Endothelial cell of hepatic sinusoid (primary cell): Measurements from ENCODE around the gene CCDC30.
"Not testable (repeated sequence)": the region's sequence is repeated elsewhere in the genome, so short reads cannot be mapped to it uniquely, and the experiment has no call there.

Experiments used
- in situ Hi-C: cut with HindIII; loops from 2 replicates; pipeline ENCODE4 v1.10.0; 2017; ENCODE audit warnings: low sequenced_read_pairs

The CCDC30 gene

DNA sequence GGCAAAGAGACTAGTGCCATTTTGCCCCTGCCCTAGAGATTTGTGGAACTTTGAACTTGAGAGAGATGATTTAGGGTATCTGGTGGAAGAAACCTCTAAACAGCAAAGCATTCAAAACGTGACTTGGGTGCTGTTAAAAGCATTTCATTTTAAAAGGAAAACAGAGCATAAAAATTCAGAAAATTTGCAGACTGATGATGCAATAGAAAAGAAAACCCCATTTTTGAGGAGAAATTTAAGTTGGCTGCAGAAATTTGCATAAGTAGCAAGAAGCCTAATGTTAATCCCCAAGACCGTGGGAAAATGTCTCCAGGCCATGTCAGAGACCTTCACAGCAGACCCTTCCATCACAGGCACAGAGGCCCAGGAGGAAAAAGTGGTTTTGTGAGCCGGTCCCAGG is 164.1 kb downstream of the CCDC30 start:
- in situ Hi-C loops: not testable (repeated sequence)

DNA sequence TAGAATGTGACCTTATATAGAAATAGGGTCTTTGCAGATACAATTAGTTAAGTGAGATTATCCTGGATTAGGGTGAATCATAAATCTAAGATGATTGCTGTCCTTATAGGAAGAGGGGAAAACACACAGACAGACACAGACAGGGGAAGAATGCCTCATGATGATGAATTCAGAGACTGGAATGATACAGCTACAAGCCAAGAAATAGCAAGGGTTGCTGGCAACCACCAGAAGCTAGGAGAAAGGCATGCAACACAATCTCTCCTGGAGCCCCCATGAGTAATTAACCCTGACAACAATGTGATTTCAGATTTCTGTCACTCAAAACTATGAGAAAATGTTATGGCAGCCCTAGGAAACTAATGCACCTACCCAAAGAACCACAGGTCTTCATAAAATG is 176.0 kb downstream of the CCDC30 start:
- in situ Hi-C loops: no loop called here

DNA sequence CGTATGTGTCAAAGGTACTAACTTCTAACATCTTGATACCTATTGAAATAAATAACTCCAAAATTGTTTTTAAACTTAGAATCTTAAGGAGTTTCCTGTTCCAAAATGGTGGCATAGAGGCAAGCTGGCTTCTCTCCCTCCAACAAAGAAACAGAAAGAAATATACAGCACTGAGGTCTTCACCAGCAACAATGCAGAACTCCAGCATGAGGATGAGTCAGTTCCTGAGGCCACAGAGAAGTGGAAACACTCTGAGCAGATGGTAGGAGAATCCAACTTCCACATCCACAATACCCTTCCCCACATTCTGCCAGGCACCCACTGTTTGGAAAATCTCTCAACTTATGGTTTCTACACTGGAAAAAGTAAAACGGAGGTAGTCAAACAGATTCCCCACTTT is 183.0 kb downstream of the CCDC30 start:
- in situ Hi-C loops: no loop called here

DNA sequence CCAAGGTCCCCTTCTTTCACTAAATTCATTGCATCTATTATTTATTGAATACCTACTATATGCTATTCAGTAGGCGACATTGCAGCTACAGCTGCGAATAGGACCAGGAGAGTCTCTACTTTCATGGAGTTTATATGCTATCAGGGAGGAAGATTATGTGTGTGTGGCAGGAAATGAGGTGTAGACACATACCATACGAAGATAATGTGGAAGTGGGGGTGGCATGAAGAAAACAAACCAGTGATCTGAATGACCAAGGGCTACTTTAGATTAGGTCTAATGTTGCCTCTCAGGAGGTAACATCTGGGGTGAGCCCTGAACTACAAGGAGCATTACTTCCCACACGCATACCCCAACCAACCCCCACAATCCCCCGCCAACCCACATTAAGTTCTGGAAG is 194.1 kb downstream of the CCDC30 start:
- in situ Hi-C loops: no loop called here

DNA sequence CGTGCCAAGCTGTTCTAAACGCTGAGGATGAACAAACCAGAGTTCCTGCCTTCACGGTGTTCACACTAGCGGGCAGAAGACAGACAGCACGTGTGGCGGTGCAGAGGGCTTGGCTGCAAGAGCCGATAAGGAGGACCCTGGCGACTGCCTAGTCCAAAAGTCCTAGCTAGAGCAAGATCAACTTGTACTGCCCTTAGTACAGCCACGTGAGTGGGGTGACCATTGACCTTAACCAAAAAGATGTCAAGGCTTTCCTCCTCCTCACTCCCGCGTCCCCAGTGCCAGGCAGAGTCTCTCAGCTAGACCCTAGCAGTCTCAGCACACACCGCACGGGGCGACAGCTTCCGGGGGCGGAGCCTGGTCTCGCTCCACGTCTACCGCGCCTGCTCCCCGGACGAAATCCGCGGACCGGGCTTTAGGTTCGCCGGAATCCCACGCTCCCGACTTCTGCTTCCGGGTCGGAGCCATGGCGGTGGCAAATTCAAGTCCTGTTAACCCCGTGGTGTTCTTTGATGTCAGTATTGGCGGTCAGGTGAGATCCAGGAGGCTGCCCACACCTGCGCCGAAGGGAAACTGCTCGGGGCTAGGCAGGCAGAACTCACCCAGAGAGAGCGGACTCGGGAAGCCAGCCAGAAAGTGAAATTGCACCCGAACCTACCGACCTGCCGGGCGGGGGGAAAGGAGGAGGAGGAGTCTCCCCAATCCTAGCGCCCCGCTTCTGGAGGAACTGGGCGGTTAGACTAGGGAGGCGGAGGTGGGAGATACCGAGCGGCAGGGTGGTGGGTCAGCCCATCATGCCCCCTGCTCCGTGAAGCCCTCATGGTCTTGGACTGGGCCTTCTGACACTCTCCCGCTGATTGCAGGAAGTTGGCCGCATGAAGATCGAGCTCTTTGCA is 195.1 kb downstream of the CCDC30 start, which contains the start of gene PPIH:
Gene PPIH, plus strand, starts transcription at position 443 of the 896 bp plus-strand sequence. Its CDS starts 24 bp downstream, at position 467.
- in situ Hi-C loops: no loop called here

DNA sequence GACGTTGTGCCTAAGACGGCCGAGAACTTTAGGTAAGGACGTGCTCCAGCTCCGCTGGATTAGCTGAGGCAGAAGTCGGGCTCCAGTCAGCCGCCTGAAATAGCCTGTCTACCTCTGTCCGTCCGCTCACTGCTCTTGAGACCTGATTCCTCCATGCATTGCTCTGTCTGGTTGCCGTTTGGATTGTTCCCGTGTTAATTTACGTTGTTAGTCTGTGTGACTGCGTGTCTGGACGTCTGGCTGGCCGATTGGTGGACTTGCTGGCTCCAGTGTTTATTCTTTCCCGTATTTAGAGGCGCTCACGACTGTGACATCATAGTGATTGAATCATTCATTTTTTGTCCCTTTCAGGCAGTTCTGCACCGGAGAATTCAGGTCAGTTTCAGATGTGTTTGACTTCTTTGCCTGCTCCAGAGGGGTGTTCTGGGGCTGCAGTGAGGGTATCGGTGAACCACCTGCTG is 195.8 kb downstream of the CCDC30 start:
- in situ Hi-C loops: no loop called here

DNA sequence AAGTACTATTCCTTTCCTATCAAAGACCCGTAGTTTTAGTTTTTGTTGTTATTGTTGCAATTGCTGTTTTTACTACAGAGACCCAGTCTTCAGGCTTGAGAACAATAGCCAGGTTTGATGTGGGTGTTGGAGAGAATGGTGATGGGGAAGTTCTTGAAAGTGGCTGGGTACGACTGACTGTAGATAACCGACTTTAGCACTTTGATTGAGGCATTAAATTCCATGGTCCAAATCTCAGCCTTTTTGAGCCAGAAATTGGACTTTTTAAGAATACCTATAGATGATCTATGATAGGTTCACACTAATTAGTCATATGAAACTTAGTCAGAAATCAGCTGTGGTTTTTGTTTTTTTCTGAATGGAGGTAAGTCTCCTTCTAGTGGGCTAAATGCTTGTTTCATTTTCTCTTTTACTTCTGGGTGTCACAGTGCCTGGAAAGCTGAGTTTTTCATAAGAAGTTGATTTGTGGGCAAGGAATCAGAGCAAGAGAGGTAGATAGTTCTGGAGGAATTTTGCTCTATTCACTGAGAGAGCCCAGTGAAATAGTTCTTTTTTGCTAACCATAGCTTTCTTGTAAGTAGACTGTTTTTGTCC is 197.9 kb downstream of the CCDC30 start:
- in situ Hi-C loops: no loop called here

DNA sequence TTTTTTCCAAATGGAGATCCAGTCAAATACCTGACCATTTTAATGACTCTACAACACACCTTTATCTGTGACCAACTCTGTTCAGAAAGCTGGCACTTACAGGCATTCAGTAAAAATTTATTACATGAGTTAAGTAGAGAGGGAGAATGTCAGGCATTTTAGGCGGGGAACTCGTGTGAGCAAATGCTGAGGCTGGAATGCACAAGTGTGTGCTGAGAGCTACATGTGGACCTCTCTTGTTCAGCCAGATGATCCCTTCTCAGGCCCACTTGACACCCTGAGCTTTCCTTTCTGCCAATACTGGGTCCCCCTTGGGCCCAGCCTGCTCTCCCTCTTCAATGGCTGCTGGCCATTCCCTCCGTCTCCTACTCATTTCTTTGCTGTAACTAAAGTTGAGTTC is 206.8 kb downstream of the CCDC30 start:
- in situ Hi-C loops: no loop called here

DNA sequence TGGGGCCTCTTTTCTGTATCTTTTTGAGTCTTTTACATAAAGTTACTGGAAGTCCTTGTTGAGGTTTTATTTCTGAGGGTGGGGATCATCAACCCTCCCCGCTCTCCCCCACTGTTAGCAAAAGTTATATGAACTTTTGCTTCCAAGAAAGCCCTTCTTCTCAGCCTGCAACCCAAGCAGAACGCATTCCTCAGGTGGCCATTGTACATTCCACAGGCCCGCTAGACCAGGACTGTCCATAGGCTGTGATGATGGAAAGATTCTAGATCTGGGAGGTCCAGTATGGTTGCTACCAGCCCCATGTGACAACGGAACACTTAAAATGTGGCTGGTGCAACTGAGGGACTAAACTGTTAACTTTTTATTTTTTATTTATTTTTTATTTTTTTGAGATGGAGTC is 207.3 kb downstream of the CCDC30 start:
- in situ Hi-C loops: no loop called here

DNA sequence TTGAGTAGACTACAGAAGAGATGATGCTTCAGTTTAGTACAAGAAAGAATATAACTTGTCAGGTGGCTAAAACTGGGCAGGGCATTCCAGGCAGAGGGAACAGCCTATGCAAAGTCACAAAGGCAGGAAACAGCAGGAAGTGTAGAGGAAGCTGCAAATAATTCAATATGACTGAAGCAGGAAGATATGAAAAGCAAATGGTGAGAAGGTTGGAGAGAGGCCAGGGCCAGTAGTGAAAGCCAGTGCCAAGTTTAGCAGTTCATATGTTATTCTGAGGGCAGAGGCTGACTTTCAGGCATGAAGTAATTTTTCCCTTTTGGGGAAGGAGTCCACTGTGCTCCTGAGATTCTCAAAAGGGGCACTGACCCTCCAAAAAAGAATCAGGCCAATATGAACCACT is 211.1 kb downstream of the CCDC30 start:
- in situ Hi-C loops: no loop called here

DNA sequence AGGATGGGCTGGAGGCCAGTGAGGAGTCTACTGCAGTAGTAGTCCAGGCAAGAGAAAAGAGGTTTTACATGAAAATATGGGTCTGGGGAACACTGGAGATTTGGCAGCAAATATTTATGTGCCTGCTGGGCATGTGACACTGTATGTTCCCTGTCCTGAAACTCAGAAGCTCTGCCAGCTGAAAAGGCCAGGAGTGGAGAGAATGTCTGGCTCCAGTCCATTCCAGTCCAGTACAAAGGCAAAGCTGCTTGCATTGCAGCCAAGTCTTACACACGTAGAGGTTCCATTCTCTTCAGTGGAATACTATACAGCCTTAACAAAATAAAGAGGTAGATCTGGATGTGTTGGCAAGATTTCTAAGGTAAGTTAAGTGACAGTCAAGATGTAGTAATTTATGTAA is 211.6 kb downstream of the CCDC30 start:
- in situ Hi-C loops: no loop called here

DNA sequence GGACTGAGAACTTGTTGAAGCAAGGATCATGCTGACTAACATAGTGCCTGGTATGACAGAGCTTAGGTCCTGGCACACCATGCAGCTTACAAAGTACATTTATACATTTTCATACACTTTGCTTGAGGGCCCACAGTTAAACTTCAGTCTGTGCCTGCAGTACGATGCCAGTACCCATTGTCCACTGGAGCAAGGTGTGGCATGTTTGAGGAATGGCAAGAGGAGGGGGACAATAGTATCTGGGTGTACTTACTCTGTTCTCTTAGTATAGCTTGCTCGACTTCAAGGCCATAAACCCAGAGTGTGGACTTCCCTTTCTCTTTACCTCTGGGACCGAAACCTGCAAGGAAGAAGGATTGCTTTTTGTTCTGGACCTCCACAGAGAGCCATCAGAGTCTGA is 212.4 kb downstream of the CCDC30 start:
- in situ Hi-C loops: no loop called here

DNA sequence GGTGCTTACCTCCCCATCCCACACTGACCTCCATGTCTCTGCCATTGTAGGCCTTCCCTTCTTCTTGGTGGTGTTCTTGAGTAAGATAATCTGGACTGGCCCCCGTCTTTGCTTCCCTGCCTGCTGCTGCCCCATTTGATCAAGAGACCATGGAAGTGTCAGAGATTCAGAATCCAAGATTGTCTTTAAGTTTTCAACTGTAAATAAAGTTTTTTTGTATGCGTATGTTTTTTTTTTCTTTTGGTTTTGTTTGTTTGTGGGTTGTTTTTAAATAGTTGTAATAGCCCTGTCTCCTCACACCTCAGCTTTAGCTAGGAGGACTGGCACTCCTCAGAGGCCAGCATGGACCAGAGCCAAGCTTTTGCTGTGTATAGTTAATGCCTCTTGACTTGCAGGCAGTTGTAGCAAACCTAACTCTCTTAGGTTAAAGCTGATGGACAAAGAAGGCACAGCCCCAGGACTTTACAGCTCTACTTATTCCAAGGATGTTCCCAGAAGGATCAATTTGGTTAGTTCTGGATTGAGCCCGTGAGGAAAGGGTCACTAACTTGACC is 213.5 kb downstream of the CCDC30 start:
- in situ Hi-C loops: no loop called here

DNA sequence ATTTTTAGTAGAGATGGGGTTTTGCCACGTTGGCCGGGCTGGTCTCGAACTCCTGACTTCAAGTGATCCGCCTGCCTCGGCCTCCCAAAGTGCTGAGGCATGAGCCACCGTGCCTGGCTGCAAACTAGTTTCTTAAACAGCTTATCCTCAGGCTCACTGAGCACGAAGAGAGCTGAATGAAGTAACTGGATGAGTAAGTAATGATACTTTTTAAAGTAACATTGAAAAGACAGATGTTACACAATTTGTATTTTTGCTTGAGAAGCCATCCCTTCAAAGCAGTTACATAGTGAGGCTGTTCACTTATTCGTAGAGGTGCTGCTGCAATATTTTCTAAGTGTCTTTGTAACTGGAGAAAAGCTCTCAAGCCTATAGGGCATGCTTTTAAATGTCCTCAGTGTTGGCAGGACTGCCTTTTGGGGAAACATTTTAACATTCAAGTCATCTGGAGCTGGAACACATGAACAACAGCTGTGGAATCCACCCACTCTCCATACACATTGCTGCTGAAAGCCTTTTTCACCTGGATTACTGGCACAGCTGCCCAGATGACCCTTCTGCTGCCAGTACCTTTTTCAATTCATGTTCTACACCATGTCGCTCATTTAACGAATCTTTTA is 216.4 kb downstream of the CCDC30 start:
- in situ Hi-C loops: no loop called here

DNA sequence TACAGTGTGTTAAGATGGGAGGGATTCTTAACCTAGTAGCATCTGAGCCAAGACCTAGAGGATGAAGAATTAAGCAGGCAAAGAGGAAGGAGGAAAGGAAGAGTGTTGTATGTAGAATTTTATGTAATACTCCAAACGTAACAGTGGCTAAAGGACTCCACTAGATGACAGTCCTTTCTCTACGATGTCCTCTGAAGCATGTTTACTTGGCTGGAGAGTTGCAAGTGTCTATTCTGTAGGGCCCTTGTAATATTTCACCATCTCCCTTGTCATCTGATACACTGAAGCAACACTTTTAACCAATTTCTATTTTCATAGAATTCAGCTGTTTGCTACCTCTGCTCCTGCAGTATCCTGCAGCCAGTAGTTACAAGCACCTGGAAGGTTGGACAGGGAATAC is 217.0 kb downstream of the CCDC30 start:
- in situ Hi-C loops: no loop called here

DNA sequence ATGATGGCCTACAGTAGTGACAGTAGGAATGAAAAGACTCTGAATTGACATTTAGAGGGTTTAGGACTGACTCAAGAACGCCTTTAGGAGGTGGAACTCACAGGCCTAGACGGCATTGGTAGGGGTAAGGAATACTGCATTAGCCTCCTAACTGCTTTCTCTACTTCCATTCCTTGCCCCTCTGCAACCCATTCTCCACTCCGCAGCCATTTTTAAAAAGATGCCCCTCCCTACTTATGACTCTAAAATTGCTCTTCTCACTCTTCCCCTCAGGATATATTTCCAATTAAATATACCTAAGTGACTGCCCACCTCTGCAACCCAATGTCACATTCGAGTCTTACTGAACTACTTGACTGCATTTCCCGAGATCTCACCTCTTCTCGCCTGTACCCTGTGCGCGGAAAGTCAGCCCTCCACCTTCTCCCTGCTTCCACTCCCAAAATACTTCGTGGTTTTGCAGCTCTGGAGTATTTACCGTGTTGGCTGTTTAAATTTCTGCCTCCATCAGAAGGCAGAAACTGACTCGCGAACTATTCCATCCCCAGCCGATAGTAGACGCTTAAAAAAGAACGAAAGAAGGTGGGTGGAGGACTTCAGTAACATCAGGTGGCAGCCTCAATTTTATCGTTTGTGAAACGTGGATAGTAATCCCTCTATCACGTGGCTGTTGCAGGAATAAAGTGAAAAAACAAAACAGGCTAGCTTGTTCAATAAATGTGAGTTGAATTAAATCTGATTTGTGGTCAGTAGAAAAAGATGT is 218.0 kb downstream of the CCDC30 start:
- in situ Hi-C loops: no loop called here

DNA sequence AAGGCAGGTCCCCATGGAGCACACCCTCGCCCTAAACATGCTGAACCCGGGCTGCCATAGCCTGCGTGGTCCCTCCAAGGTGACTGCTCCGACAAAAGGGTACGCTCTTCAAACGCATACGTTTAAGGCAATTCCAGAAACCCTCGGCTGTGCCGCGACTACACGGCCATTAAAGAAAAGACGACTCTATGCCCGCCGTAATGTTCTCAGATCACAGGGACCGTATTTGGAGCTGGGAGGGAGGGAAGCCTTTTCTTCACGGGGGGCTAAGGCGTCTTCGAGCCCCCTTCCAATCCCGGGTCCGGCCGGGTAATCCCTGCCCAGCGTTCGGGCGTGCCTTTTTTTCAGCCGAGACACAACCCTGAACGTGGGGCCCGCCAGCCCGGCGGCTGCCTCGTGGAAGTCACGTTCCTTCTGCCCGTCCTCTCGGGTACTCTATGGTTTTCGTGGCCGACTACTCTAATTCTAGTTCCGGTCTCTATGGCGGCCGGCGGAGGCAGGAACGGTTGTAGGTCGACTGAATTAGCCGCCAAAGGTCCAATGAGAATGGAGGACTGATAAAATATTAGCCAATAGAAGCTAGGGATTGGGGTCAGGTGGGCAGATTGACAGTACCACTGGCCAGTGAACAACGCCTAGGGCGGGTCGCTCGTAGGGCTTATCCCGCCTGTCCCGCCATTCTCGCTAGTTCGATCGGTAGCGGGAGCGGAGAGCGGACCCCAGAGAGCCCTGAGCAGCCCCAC is 218.8 kb downstream of the CCDC30 start, which contains the start of gene YBX1:
Gene YBX1, plus strand, starts transcription at position 678 of the 743 bp plus-strand sequence. CDS start 148 bp downstream, outside the sequence.
- in situ Hi-C loops: no loop called here

DNA sequence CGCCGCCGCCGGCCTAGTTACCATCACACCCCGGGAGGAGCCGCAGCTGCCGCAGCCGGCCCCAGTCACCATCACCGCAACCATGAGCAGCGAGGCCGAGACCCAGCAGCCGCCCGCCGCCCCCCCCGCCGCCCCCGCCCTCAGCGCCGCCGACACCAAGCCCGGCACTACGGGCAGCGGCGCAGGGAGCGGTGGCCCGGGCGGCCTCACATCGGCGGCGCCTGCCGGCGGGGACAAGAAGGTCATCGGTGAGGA is 219.3 kb downstream of the CCDC30 start:
- in situ Hi-C loops: not testable (repeated sequence)

DNA sequence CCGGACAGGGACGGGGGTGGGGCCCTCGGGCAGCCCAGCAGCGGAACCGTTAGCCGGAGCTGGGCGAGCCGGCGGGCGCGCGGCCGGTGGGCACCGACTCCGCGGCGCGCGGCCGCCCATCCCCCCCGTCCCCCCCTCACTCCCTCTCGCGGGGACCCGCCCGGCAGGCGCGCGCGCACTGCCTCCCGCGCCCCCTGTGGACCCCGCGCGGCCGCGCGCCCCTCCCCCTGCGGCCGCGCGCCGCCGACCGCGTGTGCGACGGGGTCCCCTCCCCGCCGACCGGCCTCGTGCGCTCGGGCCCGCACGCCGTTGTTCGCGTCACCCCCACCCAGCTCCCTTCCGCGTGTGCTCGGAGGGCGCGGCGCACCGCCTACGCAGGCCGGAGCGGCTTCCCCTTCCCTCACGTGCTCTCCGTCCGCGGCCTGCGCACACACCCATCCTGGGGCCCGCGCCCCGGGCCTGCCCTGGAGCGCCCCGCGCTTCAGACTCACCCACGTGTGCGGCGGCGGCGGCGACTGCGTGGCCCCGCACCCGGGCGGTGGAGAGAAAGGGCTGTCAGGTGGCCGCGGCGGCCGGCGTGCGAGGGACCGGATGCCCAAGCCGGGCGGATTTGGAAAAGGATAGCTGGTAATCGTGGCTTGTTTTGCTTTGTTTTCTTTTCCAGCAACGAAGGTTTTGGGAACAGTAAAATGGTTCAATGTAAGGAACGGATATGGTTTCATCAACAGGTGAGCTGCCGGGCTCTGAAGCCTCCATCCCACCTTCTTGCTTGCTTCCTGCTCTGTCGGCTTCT is 219.8 kb downstream of the CCDC30 start:
- in situ Hi-C loops: no loop called here
